ENCODE data around the gene KRT16. TPM values are rescaled to one million over a fixed set of nuclear protein-coding genes. Genes with fewer than 3 reads are reported as not detected.

KRT16 gene
- polyA plus RNA-seq, 1 donor (not counting 4 experiments of a cell fraction or from before 2014, with no cell fraction given), result 1,851 TPM

DNA sequence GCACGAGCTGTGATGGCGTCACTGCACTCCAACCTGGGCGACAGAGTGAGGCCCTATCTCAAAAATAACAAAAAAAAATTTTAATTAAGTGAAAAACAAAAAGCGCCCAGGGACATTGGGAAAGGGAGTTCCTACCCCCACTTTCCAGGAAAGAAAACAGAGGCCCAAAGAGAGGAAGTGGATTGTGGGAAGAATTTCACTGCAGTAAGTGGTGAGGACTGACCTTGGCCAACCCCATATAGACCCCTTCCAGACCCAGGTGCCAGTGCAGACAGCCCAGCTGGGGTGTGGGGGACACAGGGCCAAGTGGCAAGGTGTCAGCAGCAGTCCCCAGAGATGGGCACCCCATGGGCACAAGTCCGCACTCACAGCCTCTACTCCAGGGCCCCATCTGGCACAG, 40.9 kb upstream of the KRT16 start:
- H3K4me1 ChIP-seq (ENCODE audit: control insufficient read depth, extremely low read depth, insufficient read depth, low read length), result peaks cover 89% of the 10 kb centered on the region
- no peak for FAIRE-seq

GRCh38 chr17:41652461-41652970, 39.9 kb upstream of the KRT16 start:
- peaks cover 89% of the 10 kb centered on the region for H3K4me1 ChIP-seq (ENCODE audit: control insufficient read depth, extremely low read depth, insufficient read depth, low read length)
- no peak overlapping the region for H3K4me3 ChIP-seq (ENCODE audit: control insufficient read depth in 2 of 3, extremely low read depth in 1 of 3, insufficient read depth in 2 of 3, low read depth in 1 of 3, low read length in 3 of 3)
- no peak overlapping the region for H2AFZ ChIP-seq (ENCODE audit: control insufficient read depth, low read length)
- peak overlapping the region; percentile 100 for H3K27ac ChIP-seq (ENCODE audit: control insufficient read depth, insufficient read depth, low read length)
- H4K20me1 ChIP-seq (ENCODE audit: control insufficient read depth, extremely low read depth, insufficient read depth, low read length), result no peaks in the 10 kb centered on the region
- TF ChIP-seq EZH2 (IDR thresholded peaks at IDR 0.05; ENCODE audit: low read length), result no peak
- TF ChIP-seq, protein P1, sequence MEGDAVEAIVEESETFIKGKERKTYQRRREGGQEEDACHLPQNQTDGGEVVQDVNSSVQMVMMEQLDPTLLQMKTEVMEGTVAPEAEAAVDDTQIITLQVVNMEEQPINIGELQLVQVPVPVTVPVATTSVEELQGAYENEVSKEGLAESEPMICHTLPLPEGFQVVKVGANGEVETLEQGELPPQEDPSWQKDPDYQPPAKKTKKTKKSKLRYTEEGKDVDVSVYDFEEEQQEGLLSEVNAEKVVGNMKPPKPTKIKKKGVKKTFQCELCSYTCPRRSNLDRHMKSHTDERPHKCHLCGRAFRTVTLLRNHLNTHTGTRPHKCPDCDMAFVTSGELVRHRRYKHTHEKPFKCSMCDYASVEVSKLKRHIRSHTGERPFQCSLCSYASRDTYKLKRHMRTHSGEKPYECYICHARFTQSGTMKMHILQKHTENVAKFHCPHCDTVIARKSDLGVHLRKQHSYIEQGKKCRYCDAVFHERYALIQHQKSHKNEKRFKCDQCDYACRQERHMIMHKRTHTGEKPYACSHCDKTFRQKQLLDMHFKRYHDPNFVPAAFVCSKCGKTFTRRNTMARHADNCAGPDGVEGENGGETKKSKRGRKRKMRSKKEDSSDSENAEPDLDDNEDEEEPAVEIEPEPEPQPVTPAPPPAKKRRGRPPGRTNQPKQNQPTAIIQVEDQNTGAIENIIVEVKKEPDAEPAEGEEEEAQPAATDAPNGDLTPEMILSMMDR (optimal IDR thresholded peaks at IDR 0.05 in 1 of 3, IDR thresholded peaks at IDR 0.05 in 1 of 3, conservative IDR thresholded peaks at IDR 0.05 in 1 of 3; ENCODE audit: extremely low read depth in 1 of 3, insufficient read depth in 2 of 3, low read length in 3 of 3), result no peak
- no peak for DNase-seq (ENCODE audit: low read depth, low spot score)
- peak overlapping the region; percentile 92 for H3K9ac ChIP-seq (ENCODE audit: control insufficient read depth, extremely low read depth, insufficient read depth, low read length)
- H3K9me3 ChIP-seq (ENCODE audit: control insufficient read depth, low read depth, low read length), result no peaks in the 10 kb centered on the region
- H3K9me1 ChIP-seq (ENCODE audit: control insufficient read depth, extremely low read depth, insufficient read depth, low read length), result peaks cover 2% of the 10 kb centered on the region
- no peak for FAIRE-seq
- no peaks in the 10 kb centered on the region for H3K36me3 ChIP-seq (ENCODE audit: control insufficient read depth in 2 of 2, extremely low read depth in 1 of 2, insufficient read depth in 2 of 2, low read length in 2 of 2)
- peaks cover 3% of the 10 kb centered on the region for H3K79me2 ChIP-seq (ENCODE audit: control insufficient read depth, insufficient read depth, low read length)
- dilution Hi-C loops (cut with MboI; ENCODE audit: extremely low pct_ligation_motif_present, low sequenced_read_pairs), result no loop called here
- H3K27me3 ChIP-seq (ENCODE audit: control insufficient read depth, extremely low read depth, insufficient read depth, low read length), result no peaks in the 10 kb centered on the region
- H3K4me2 ChIP-seq (ENCODE audit: control insufficient read depth, extremely low read depth, insufficient read depth, low read depth, low read length), result no peak overlapping the region

More for the DNA sequence above, 40.9 kb upstream of the KRT16 start:
- peaks cover 2% of the 10 kb centered on the region for H3K9me1 ChIP-seq (ENCODE audit: control insufficient read depth, extremely low read depth, insufficient read depth, low read length)
- no peak for DNase-seq (ENCODE audit: low read depth, low spot score)
- H3K9ac ChIP-seq (ENCODE audit: control insufficient read depth, extremely low read depth, insufficient read depth, low read length), result peak overlapping the region; percentile 92
- no peaks in the 10 kb centered on the region for H3K36me3 ChIP-seq (ENCODE audit: control insufficient read depth in 2 of 2, extremely low read depth in 1 of 2, insufficient read depth in 2 of 2, low read length in 2 of 2)
- H3K79me2 ChIP-seq (ENCODE audit: control insufficient read depth, insufficient read depth, low read length), result peaks cover 3% of the 10 kb centered on the region
- H3K4me3 ChIP-seq (ENCODE audit: control insufficient read depth in 2 of 3, extremely low read depth in 1 of 3, insufficient read depth in 2 of 3, low read depth in 1 of 3, low read length in 3 of 3), result no peak overlapping the region
- peak overlapping the region; percentile 75 for H3K4me2 ChIP-seq (ENCODE audit: control insufficient read depth, extremely low read depth, insufficient read depth, low read depth, low read length)
- H3K9me3 ChIP-seq (ENCODE audit: control insufficient read depth, low read depth, low read length), result no peaks in the 10 kb centered on the region
- H4K20me1 ChIP-seq (ENCODE audit: control insufficient read depth, extremely low read depth, insufficient read depth, low read length), result no peaks in the 10 kb centered on the region
- no peaks in the 10 kb centered on the region for H3K27me3 ChIP-seq (ENCODE audit: control insufficient read depth, extremely low read depth, insufficient read depth, low read length)
- no peak overlapping the region for H2AFZ ChIP-seq (ENCODE audit: control insufficient read depth, low read length)
- no peak for TF ChIP-seq EZH2 (IDR thresholded peaks at IDR 0.05; ENCODE audit: low read length)
- TF ChIP-seq, protein P1 (optimal IDR thresholded peaks at IDR 0.05 in 1 of 3, IDR thresholded peaks at IDR 0.05 in 1 of 3, conservative IDR thresholded peaks at IDR 0.05 in 1 of 3; ENCODE audit: extremely low read depth in 1 of 3, insufficient read depth in 2 of 3, low read length in 3 of 3), result no peak
- dilution Hi-C loops (cut with MboI; ENCODE audit: extremely low pct_ligation_motif_present, low sequenced_read_pairs), result no loop called here
- peak overlapping the region; percentile 100 for H3K27ac ChIP-seq (ENCODE audit: control insufficient read depth, insufficient read depth, low read length)
